ENCODE measurements around the gene PTGES2.
A peak's percentile ranks its signal among the peaks of the same experiment; 100 is the strongest.
"Not testable (repeated sequence)": the region's sequence is repeated elsewhere in the genome, so short reads cannot be mapped to it uniquely, and the experiment has no call there.

PTGES2 gene

GRCh38 chr9:128136816-128137793 is 9.6 kb upstream of the PTGES2 start:
- no peak for DNase-seq (ENCODE audit: low spot score)

GRCh38 chr9:128135561-128135960 is 8.0 kb upstream of the PTGES2 start:
- not testable (repeated sequence) for DNase-seq (ENCODE audit: low spot score)

GRCh38 chr9:128132139-128132538 is 4.6 kb upstream of the PTGES2 start:
- not testable (repeated sequence) for DNase-seq (ENCODE audit: low spot score)

GRCh38 chr9:128131346-128131745 is 3.8 kb upstream of the PTGES2 start:
- DNase-seq (ENCODE audit: low spot score): not testable (repeated sequence)

- DNase-seq (ENCODE audit: low spot score): not testable (repeated sequence)
These were observed 3.1 kb upstream of the PTGES2 start for GRCh38 chr9:128130651-128131050.

GRCh38 chr9:128129976-128130590 is 2.6 kb upstream of the PTGES2 start:
- not testable (repeated sequence) for DNase-seq (ENCODE audit: low spot score)

GRCh38 chr9:128128836-128129590 is 1.5 kb upstream of the PTGES2 start:
- DNase-seq (ENCODE audit: low spot score): no peak

- peak; percentile 91 for DNase-seq (ENCODE audit: low spot score)
These were observed 684 bp upstream of the PTGES2 start for GRCh38 chr9:128127990-128128835.

GRCh38 chr9:128125580-128126354 is 1.8 kb downstream of the PTGES2 start:
- DNase-seq (ENCODE audit: low spot score): no peak

- DNase-seq (ENCODE audit: low spot score): peak; percentile 80
These were observed 2.5 kb downstream of the PTGES2 start for GRCh38 chr9:128124873-128125579.

GRCh38 chr9:128124451-128124850 is 3.1 kb downstream of the PTGES2 start:
- DNase-seq (ENCODE audit: low spot score): no peak

GRCh38 chr9:128123451-128124080 is 4.0 kb downstream of the PTGES2 start:
- DNase-seq (ENCODE audit: low spot score): no peak

- no peak for DNase-seq (ENCODE audit: low spot score)
These were observed 4.7 kb downstream of the PTGES2 start for GRCh38 chr9:128122809-128123175.

GRCh38 chr9:128121924-128122808 is 5.4 kb downstream of the PTGES2 start:
- no peak for DNase-seq (ENCODE audit: low spot score)

GRCh38 chr9:128121466-128121810 is 6.1 kb downstream of the PTGES2 start:
- DNase-seq (ENCODE audit: low spot score): no peak

GRCh38 chr9:128120741-128121465 is 6.6 kb downstream of the PTGES2 start:
- no peak for DNase-seq (ENCODE audit: low spot score)

- no peak for DNase-seq (ENCODE audit: low spot score)
These were observed 7.3 kb downstream of the PTGES2 start for GRCh38 chr9:128120061-128120740.
